Sigmoid colon (tissue), 4 donors: ENCODE results near the gene SAC3D1.

Experiments
- CTCF ChIP-seq, 4 experiments: fragments of 450-650 bp in 3 of 4; fragments of 200-600 bp in 1 of 4; IDR thresholded peaks; one replicate each; pipeline ENCODE4 v1.5.1; 2016 to 2019; ENCODE audit warnings: antibody characterized with exemption in 4 of 4, mild to moderate bottlenecking in 3 of 4, moderate library complexity in 2 of 4
- EP300 ChIP-seq, 4 donors: sonication (generic); formaldehyde crosslinking; IDR thresholded peaks; one replicate each; pipeline ENCODE4 v1.6.1; 2017; ENCODE audit warnings: antibody characterized with exemption in 4 of 4

- no peak for TF ChIP-seq CTCF (IDR thresholded peaks at IDR 0.05)
- TF ChIP-seq EP300 (IDR thresholded peaks at IDR 0.05) = no peak
Measured at GRCh38 chr11:65047581-65048422, 6.8 kb downstream of the SAC3D1 start.
